ENCODE data around the gene DDX51. TPM values are rescaled to one million over a fixed set of nuclear protein-coding genes. Genes with fewer than 3 reads are reported as not detected.

DDX51 gene
- total RNA-seq, 1 donor from 2014 or later: 10.2 TPM

- H3K36me3 ChIP-seq (ENCODE audit: insufficient read depth, low read length): no peaks in the 10 kb centered on the region
- TF ChIP-seq CTCF (IDR thresholded peaks at IDR 0.05; ENCODE audit: insufficient read depth, low read depth, low read length) (no peak), EZH2 (IDR thresholded peaks at IDR 0.05; ENCODE audit: insufficient read depth, low read length) (no peak)
- no peak overlapping the region for H3K4me2 ChIP-seq (ENCODE audit: low read length)
- H3K27ac Mint-ChIP-seq (ENCODE audit: unreplicated experiment): no peak overlapping the region
- H3K9me3 ChIP-seq (ENCODE audit: insufficient read depth, low read depth, low read length): peaks cover 5% of the 10 kb centered on the region
- H3K4me3 ChIP-seq (ENCODE audit: insufficient read depth, low read depth, low read length): no peak overlapping the region
- H3K4me1 ChIP-seq (ENCODE audit: insufficient read depth, low read length): no peaks in the 10 kb centered on the region
- H3K79me2 ChIP-seq (ENCODE audit: insufficient read depth, low read length): no peaks in the 10 kb centered on the region
- no peak overlapping the region for H3K27ac ChIP-seq (ENCODE audit: low read depth, low read length)
- no peak for FAIRE-seq
- H3K9me3 Mint-ChIP-seq (ENCODE audit: unreplicated experiment): peaks cover 4% of the 10 kb centered on the region
- peaks cover under 1% of the 10 kb centered on the region for H3K36me3 Mint-ChIP-seq (ENCODE audit: low read depth, unreplicated experiment)
- H3K4me3 Mint-ChIP-seq (ENCODE audit: unreplicated experiment): peak overlapping the region; percentile 54
- no peak overlapping the region for H2AFZ ChIP-seq (ENCODE audit: low read depth, low read length)
- H3K27me3 ChIP-seq (ENCODE audit: insufficient read depth, low read length): peaks cover 23% of the 10 kb centered on the region
- H3K27me3 Mint-ChIP-seq (ENCODE audit: low read depth, unreplicated experiment): peaks cover 72% of the 10 kb centered on the region
- DNase-seq (ENCODE audit: low read depth): no peak
- H3K9ac ChIP-seq (ENCODE audit: low read length): no peak overlapping the region
- H4K20me1 ChIP-seq (ENCODE audit: insufficient read depth, low read length): no peaks in the 10 kb centered on the region
- no peaks in the 10 kb centered on the region for H3K4me1 Mint-ChIP-seq (ENCODE audit: low read depth, unreplicated experiment)
Observed at GRCh38 chr12:132182711-132183365, 38.7 kb upstream of the DDX51 start.

DNA sequence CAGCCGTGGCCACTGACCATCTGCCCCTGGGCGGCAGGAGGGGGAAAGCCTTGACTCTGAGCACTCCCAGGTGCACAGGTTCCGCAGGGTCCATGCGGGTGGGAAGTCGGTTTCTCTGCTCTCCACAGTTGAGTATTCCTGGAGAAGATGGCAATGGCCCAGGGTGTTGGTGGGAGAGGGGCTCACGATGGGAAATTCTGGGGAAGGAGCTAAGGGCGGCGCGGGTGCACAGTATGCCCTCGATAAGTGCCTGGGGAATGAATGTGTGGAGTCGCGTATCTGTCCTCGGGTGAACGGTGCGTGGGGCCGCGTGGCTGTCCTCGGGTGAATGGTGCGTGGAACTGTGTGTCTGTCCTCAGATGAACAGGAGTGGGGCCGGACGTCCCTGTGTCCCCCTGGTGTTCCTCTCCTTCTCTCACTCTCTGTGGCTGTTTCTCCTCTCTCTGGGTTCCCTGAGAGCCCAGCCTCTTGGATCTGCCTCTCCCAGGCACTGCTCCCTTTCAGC, 38.1 kb upstream of the DDX51 start:
- Histone ChIP-seq H3K79me2 (ENCODE audit: insufficient read depth, low read length) (no peaks in the 10 kb centered on the region), H3K4me3 (ENCODE audit: insufficient read depth, low read depth, low read length) (no peak overlapping the region), H3K9me3 (ENCODE audit: insufficient read depth, low read depth, low read length) (peaks cover 5% of the 10 kb centered on the region), H3K4me2 (ENCODE audit: low read length) (no peak overlapping the region), H3K36me3 (ENCODE audit: insufficient read depth, low read length) (no peaks in the 10 kb centered on the region), H4K20me1 (ENCODE audit: insufficient read depth, low read length) (no peaks in the 10 kb centered on the region), H3K27me3 (ENCODE audit: insufficient read depth, low read length) (peaks cover 23% of the 10 kb centered on the region), H3K9ac (ENCODE audit: low read length) (no peak overlapping the region), H3K4me1 (ENCODE audit: insufficient read depth, low read length) (no peaks in the 10 kb centered on the region), H2AFZ (ENCODE audit: low read depth, low read length) (no peak overlapping the region), H3K27ac (ENCODE audit: low read depth, low read length) (no peak overlapping the region)
- peaks cover 4% of the 10 kb centered on the region for H3K9me3 Mint-ChIP-seq (ENCODE audit: unreplicated experiment)
- no peak for FAIRE-seq
- no peak overlapping the region for H3K4me3 Mint-ChIP-seq (ENCODE audit: unreplicated experiment)
- H3K36me3 Mint-ChIP-seq (ENCODE audit: low read depth, unreplicated experiment): no peaks in the 10 kb centered on the region
- DNase-seq (ENCODE audit: low read depth): no peak
- peaks cover 68% of the 10 kb centered on the region for H3K27me3 Mint-ChIP-seq (ENCODE audit: low read depth, unreplicated experiment)
- H3K4me1 Mint-ChIP-seq (ENCODE audit: low read depth, unreplicated experiment): no peaks in the 10 kb centered on the region
- TF ChIP-seq CTCF (IDR thresholded peaks at IDR 0.05; ENCODE audit: insufficient read depth, low read depth, low read length): no peak
- TF ChIP-seq EZH2 (IDR thresholded peaks at IDR 0.05; ENCODE audit: insufficient read depth, low read length): no peak
- no peak overlapping the region for H3K27ac Mint-ChIP-seq (ENCODE audit: unreplicated experiment)

DNA sequence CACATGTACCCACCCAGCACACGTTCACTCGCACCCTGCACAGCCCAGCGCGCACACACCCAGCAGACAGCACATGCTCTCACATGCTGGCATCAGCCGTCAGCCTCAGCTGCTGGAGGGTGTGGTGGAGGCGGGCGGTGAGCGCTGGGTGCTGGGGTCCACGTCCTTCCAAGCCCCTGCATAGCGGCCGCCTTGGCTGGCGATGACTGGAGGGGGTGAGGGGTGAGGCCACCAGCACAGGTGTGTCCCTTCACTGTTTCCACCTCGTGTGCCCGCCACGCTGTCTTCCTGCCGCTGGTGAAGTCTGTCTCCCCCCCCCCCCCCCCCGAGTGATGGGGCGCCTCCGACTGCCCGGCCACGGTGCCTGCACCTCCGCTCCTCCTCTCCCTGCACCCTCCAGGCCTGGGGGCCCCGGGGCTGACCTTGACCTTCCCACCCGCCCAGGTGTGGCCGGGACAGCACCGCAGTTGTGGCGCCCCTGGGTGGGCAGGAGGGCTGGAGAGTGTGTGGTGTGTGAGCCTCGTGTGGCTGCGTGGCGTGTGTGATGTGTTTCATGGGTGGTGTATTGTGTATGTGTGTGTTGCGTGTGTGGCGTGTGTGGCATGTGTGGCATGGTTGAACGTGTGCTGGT, 37.6 kb upstream of the DDX51 start:
- no peak overlapping the region for H3K4me3 Mint-ChIP-seq (ENCODE audit: unreplicated experiment)
- peaks cover 23% of the 10 kb centered on the region for H3K27me3 ChIP-seq (ENCODE audit: insufficient read depth, low read length)

More for the DNA sequence above, 37.6 kb upstream of the DDX51 start:
- Mint-ChIP-seq H3K36me3 (ENCODE audit: low read depth, unreplicated experiment) (no peaks in the 10 kb centered on the region), H3K9me3 (ENCODE audit: unreplicated experiment) (peaks cover 4% of the 10 kb centered on the region), H3K4me1 (ENCODE audit: low read depth, unreplicated experiment) (no peaks in the 10 kb centered on the region), H3K27me3 (ENCODE audit: low read depth, unreplicated experiment) (peaks cover 72% of the 10 kb centered on the region), H3K27ac (ENCODE audit: unreplicated experiment) (no peak overlapping the region)
- no peaks in the 10 kb centered on the region for H4K20me1 ChIP-seq (ENCODE audit: insufficient read depth, low read length)
- no peaks in the 10 kb centered on the region for H3K4me1 ChIP-seq (ENCODE audit: insufficient read depth, low read length)
- TF ChIP-seq EZH2 (IDR thresholded peaks at IDR 0.05; ENCODE audit: insufficient read depth, low read length) (no peak), CTCF (IDR thresholded peaks at IDR 0.05; ENCODE audit: insufficient read depth, low read depth, low read length) (no peak)
- no peak overlapping the region for H3K4me2 ChIP-seq (ENCODE audit: low read length)
- H3K79me2 ChIP-seq (ENCODE audit: insufficient read depth, low read length): no peaks in the 10 kb centered on the region
- H3K4me3 ChIP-seq (ENCODE audit: insufficient read depth, low read depth, low read length): no peak overlapping the region
- no peak for FAIRE-seq
- H2AFZ ChIP-seq (ENCODE audit: low read depth, low read length): no peak overlapping the region
- no peak for DNase-seq (ENCODE audit: low read depth)
- peaks cover 5% of the 10 kb centered on the region for H3K9me3 ChIP-seq (ENCODE audit: insufficient read depth, low read depth, low read length)
- H3K9ac ChIP-seq (ENCODE audit: low read length): no peak overlapping the region
- no peak overlapping the region for H3K27ac ChIP-seq (ENCODE audit: low read depth, low read length)
- no peaks in the 10 kb centered on the region for H3K36me3 ChIP-seq (ENCODE audit: insufficient read depth, low read length)

All from astrocyte (in vitro differentiated cells and primary cell).